ENCODE data around the gene USP37. TPM values are rescaled to one million over a fixed set of nuclear protein-coding genes. Genes with fewer than 3 reads are reported as not detected.

USP37 gene
- total and polyA plus RNA-seq, 2 of the 13 experiments (the other 11 are each of a cell fraction or from before 2014, with no cell fraction given): 6.5 to 30.6 TPM

DNA sequence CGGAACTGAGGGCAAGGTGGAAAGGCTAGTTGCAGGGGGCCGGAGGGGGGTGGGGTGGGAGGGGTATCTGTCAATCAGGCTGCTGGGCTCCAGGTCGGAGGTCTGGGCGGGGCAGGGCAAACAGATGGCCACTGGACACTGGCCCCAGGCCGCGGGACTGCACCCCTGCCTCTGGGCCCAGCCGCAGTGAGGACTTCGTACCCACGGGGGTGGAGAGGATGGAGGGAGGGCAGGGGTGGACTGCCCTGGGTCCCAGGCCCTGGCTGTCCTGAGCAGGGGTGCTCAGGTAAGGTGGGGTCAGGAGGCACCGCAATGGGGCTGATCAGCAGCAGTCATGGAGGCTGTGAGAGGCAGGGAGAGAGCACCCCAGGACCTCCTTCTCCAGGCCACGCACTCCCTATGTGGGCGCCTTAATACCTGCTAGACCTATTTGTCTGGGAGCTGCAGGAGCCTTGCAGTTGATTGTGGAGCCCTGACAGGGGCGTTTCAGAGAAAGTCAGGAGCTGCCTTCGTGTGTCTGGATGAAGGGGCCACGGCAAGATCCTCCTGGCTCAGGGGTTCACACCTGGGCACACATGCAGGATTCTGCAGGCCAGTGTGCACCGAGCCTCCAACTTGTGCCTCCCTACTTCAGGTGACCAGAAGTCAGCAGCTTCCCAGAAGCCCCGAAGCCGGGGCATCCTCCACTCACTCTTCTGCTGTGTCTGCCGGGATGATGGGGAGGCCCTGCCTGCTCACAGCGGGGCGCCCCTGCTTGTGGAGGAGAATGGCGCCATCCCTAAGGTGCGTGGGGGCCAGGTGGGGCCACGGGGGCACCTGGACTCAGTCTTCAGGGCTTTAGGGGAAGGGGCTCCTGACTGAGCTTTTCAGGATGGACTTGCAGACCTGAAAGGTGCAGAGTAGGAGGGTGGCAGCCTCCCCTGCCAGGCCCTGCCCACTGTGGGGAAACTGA is 166.9 kb downstream of the USP37 start (continued):
- TF ChIP-seq HDAC1 (CRISPR knock-in tag; IDR thresholded peaks at IDR 0.05): peak; percentile 93
- TF ChIP-seq, protein P1, sequence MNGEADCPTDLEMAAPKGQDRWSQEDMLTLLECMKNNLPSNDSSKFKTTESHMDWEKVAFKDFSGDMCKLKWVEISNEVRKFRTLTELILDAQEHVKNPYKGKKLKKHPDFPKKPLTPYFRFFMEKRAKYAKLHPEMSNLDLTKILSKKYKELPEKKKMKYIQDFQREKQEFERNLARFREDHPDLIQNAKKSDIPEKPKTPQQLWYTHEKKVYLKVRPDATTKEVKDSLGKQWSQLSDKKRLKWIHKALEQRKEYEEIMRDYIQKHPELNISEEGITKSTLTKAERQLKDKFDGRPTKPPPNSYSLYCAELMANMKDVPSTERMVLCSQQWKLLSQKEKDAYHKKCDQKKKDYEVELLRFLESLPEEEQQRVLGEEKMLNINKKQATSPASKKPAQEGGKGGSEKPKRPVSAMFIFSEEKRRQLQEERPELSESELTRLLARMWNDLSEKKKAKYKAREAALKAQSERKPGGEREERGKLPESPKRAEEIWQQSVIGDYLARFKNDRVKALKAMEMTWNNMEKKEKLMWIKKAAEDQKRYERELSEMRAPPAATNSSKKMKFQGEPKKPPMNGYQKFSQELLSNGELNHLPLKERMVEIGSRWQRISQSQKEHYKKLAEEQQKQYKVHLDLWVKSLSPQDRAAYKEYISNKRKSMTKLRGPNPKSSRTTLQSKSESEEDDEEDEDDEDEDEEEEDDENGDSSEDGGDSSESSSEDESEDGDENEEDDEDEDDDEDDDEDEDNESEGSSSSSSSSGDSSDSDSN (CRISPR knock-in tag; IDR thresholded peaks at IDR 0.05): peak; percentile 93
- no peak for TF ChIP-seq ZNF7 (CRISPR knock-in tag; IDR thresholded peaks at IDR 0.05)
- TF ChIP-seq ZNF724P (CRISPR knock-in tag; IDR thresholded peaks at IDR 0.05; ENCODE audit: borderline replicate concordance): no peak
- no peak for TF ChIP-seq ZNF224 (CRISPR knock-in tag; IDR thresholded peaks at IDR 0.05)
- peak; percentile 67 for TF ChIP-seq ZMYM3 (CRISPR knock-in tag; IDR thresholded peaks at IDR 0.05)
- 0 out of 2 replicates have a peak, but pooled peaks have one; percentile 8 for TF ChIP-seq SIN3B (IDR thresholded peaks at IDR 0.05; ENCODE audit: low read length)
- TF ChIP-seq, protein P2, sequence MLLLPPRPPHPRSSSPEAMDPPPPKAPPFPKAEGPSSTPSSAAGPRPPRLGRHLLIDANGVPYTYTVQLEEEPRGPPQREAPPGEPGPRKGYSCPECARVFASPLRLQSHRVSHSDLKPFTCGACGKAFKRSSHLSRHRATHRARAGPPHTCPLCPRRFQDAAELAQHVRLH (CRISPR knock-in tag; IDR thresholded peaks at IDR 0.05; ENCODE audit: borderline replicate concordance, low read depth): peak; percentile 92; the same call in 1 of the 2 replicates
- TF ChIP-seq, protein P3, sequence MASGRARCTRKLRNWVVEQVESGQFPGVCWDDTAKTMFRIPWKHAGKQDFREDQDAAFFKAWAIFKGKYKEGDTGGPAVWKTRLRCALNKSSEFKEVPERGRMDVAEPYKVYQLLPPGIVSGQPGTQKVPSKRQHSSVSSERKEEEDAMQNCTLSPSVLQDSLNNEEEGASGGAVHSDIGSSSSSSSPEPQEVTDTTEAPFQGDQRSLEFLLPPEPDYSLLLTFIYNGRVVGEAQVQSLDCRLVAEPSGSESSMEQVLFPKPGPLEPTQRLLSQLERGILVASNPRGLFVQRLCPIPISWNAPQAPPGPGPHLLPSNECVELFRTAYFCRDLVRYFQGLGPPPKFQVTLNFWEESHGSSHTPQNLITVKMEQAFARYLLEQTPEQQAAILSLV (CRISPR knock-in tag; IDR thresholded peaks at IDR 0.05; ENCODE audit: borderline replicate concordance): peak; percentile 87
- no peak for TF ChIP-seq NFE2L2 (IDR thresholded peaks at IDR 0.05; ENCODE audit: low read length)
- no peak for TF ChIP-seq ZNF562 (CRISPR knock-in tag; IDR thresholded peaks at IDR 0.05; ENCODE audit: borderline replicate concordance)
- TF ChIP-seq ZNF891 (CRISPR knock-in tag; IDR thresholded peaks at IDR 0.05): peak; percentile 83
- TF ChIP-seq, protein P4, sequence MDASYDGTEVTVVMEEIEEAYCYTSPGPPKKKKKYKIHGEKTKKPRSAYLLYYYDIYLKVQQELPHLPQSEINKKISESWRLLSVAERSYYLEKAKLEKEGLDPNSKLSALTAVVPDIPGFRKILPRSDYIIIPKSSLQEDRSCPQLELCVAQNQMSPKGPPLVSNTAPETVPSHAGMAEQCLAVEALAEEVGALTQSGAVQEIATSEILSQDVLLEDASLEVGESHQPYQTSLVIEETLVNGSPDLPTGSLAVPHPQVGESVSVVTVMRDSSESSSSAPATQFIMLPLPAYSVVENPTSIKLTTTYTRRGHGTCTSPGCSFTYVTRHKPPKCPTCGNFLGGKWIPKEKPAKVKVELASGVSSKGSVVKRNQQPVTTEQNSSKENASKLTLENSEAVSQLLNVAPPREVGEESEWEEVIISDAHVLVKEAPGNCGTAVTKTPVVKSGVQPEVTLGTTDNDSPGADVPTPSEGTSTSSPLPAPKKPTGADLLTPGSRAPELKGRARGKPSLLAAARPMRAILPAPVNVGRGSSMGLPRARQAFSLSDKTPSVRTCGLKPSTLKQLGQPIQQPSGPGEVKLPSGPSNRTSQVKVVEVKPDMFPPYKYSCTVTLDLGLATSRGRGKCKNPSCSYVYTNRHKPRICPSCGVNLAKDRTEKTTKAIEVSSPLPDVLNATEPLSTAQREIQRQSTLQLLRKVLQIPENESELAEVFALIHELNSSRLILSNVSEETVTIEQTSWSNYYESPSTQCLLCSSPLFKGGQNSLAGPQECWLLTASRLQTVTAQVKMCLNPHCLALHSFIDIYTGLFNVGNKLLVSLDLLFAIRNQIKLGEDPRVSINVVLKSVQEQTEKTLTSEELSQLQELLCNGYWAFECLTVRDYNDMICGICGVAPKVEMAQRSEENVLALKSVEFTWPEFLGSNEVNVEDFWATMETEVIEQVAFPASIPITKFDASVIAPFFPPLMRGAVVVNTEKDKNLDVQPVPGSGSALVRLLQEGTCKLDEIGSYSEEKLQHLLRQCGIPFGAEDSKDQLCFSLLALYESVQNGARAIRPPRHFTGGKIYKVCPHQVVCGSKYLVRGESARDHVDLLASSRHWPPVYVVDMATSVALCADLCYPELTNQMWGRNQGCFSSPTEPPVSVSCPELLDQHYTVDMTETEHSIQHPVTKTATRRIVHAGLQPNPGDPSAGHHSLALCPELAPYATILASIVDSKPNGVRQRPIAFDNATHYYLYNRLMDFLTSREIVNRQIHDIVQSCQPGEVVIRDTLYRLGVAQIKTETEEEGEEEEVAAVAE (CRISPR knock-in tag; IDR thresholded peaks at IDR 0.05; ENCODE audit: borderline replicate concordance): peak; percentile 77; the same call in 1 of the 2 replicates
- TF ChIP-seq, protein P5, sequence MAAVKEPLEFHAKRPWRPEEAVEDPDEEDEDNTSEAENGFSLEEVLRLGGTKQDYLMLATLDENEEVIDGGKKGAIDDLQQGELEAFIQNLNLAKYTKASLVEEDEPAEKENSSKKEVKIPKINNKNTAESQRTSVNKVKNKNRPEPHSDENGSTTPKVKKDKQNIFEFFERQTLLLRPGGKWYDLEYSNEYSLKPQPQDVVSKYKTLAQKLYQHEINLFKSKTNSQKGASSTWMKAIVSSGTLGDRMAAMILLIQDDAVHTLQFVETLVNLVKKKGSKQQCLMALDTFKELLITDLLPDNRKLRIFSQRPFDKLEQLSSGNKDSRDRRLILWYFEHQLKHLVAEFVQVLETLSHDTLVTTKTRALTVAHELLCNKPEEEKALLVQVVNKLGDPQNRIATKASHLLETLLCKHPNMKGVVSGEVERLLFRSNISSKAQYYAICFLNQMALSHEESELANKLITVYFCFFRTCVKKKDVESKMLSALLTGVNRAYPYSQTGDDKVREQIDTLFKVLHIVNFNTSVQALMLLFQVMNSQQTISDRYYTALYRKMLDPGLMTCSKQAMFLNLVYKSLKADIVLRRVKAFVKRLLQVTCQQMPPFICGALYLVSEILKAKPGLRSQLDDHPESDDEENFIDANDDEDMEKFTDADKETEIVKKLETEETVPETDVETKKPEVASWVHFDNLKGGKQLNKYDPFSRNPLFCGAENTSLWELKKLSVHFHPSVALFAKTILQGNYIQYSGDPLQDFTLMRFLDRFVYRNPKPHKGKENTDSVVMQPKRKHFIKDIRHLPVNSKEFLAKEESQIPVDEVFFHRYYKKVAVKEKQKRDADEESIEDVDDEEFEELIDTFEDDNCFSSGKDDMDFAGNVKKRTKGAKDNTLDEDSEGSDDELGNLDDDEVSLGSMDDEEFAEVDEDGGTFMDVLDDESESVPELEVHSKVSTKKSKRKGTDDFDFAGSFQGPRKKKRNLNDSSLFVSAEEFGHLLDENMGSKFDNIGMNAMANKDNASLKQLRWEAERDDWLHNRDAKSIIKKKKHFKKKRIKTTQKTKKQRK (IDR thresholded peaks at IDR 0.05; ENCODE audit: low read length): no peak
- TF ChIP-seq, protein P6, sequence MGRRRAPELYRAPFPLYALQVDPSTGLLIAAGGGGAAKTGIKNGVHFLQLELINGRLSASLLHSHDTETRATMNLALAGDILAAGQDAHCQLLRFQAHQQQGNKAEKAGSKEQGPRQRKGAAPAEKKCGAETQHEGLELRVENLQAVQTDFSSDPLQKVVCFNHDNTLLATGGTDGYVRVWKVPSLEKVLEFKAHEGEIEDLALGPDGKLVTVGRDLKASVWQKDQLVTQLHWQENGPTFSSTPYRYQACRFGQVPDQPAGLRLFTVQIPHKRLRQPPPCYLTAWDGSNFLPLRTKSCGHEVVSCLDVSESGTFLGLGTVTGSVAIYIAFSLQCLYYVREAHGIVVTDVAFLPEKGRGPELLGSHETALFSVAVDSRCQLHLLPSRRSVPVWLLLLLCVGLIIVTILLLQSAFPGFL (CRISPR knock-in tag; IDR thresholded peaks at IDR 0.05): no peak

All from HepG2 (cell line).